Hepatocyte (in vitro differentiated cells): ENCODE measurements around the gene STPG2.

ENCODE experiments used
- EZH2 ChIP-seq: fragments of 200-600 bp; sonication (generic); IDR thresholded peaks from 2 replicates; pipeline ENCODE4 v1.6.1; 2016; ENCODE audit warnings: antibody characterized with exemption, mild to moderate bottlenecking, borderline replicate concordance
- EZH2phosphoT487 ChIP-seq: fragments of 200-600 bp; sonication (generic); IDR thresholded peaks from one replicate; pipeline ENCODE4 v1.6.1; 2018; ENCODE audit warnings: antibody characterized with exemption, mild to moderate bottlenecking, low read depth, moderate library complexity; ENCODE audit not compliant: unreplicated experiment, severe bottlenecking
- TF ChIP-seq, protein P1 (sequence below): fragments of 200-600 bp; sonication (generic); IDR thresholded peaks from 2 replicates; pipeline ENCODE4 v1.5.1; 2016; ENCODE audit warnings: antibody characterized with exemption, mild to moderate bottlenecking; ENCODE audit not compliant: poor library complexity

DNA sequence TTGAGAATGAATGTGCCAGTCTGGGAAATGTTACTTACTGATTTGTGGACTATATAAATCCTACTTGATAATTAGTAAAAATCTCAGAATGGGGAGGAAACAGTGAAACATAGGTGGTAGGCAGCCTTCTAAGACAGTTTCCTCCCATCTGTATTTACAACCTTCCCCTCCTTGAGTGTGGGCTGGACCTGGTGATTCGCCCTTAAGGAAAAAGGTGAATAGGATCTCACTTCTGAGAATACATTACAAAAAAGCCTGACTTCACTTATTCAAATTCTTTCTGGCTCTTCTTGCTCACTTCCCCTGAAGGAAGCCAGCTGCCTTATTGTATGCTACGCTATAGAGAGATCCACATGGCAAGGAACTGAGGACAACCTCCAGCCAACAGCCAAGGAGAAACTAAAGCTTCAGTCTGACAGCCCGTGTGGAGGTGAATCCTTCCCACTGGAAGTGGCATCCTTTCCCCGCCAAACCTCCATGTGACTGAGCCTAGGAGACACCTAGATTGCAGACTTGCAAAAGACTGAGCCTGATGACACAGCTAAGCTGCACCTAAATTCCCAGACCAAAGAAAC is 585.0 kb downstream of the STPG2 start:
- TF ChIP-seq, protein P1, sequence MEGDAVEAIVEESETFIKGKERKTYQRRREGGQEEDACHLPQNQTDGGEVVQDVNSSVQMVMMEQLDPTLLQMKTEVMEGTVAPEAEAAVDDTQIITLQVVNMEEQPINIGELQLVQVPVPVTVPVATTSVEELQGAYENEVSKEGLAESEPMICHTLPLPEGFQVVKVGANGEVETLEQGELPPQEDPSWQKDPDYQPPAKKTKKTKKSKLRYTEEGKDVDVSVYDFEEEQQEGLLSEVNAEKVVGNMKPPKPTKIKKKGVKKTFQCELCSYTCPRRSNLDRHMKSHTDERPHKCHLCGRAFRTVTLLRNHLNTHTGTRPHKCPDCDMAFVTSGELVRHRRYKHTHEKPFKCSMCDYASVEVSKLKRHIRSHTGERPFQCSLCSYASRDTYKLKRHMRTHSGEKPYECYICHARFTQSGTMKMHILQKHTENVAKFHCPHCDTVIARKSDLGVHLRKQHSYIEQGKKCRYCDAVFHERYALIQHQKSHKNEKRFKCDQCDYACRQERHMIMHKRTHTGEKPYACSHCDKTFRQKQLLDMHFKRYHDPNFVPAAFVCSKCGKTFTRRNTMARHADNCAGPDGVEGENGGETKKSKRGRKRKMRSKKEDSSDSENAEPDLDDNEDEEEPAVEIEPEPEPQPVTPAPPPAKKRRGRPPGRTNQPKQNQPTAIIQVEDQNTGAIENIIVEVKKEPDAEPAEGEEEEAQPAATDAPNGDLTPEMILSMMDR = no peak
- no peak for TF ChIP-seq EZH2
- no peak for TF ChIP-seq EZH2phosphoT487
